Immature natural killer cell (primary cell): ENCODE results near the gene WDR7. TPM values are rescaled to one million over a fixed set of nuclear protein-coding genes. Genes with fewer than 3 reads are reported as not detected.

ENCODE experiments used
- DNase-seq, 3 donors: peaks; one replicate each; pipeline ENCODE4 v3.0.0; 2022; ENCODE audit warnings: mixed read lengths in 1 of 3
- H3K27ac Mint-ChIP-seq, 6 donors: one replicate each; pipeline ENCODE4 v1.8.0; 2020; ENCODE audit warnings: mixed read lengths in 6 of 6, mild to moderate bottlenecking in 5 of 6, inconsistent platforms in 4 of 6, moderate library complexity in 3 of 6
- H3K27me3 Mint-ChIP-seq, 3 donors: one replicate each; pipeline ENCODE4 v1.8.0; 2020 to 2021; ENCODE audit warnings: low read depth in 3 of 3, mild to moderate bottlenecking in 3 of 3, mixed read lengths in 3 of 3, moderate library complexity in 3 of 3, inconsistent platforms in 1 of 3
- H3K36me3 Mint-ChIP-seq, 3 donors: one replicate each; pipeline ENCODE4 v1.8.0; 2020; ENCODE audit warnings: mixed read lengths in 3 of 3, inconsistent platforms in 2 of 3, mild to moderate bottlenecking in 2 of 3
- H3K4me1 Mint-ChIP-seq, 2 donors: one replicate each; pipeline ENCODE4 v1.8.0; 2020; ENCODE audit warnings: inconsistent platforms in 2 of 2, mild to moderate bottlenecking in 2 of 2, mixed read lengths in 2 of 2, moderate library complexity in 1 of 2
- H3K4me3 Mint-ChIP-seq, 5 donors: one replicate each; pipeline ENCODE4 v1.8.0; 2020; ENCODE audit warnings: mild to moderate bottlenecking in 5 of 5, mixed read lengths in 5 of 5, inconsistent platforms in 3 of 5, moderate library complexity in 3 of 5
- H3K9me3 Mint-ChIP-seq, 6 donors: one replicate each; pipeline ENCODE4 v1.8.0; 2020; ENCODE audit warnings: mild to moderate bottlenecking in 6 of 6, mixed read lengths in 6 of 6, inconsistent platforms in 4 of 6, moderate library complexity in 3 of 6
- polyA plus RNA-seq, 3 donors: library from polyadenylated mRNA; unstranded; fragments of 300-500 nt; fragmentation: Illumina TruSeq; gene quantifications; one replicate each; pipeline ENCODE4 v1.2.3, GENCODE V29; 2021

Gene WDR7
- polyA plus RNA-seq, 3 donors from 2014 or later, result 18.3 to 38.2 (median 23.3) TPM

DNA sequence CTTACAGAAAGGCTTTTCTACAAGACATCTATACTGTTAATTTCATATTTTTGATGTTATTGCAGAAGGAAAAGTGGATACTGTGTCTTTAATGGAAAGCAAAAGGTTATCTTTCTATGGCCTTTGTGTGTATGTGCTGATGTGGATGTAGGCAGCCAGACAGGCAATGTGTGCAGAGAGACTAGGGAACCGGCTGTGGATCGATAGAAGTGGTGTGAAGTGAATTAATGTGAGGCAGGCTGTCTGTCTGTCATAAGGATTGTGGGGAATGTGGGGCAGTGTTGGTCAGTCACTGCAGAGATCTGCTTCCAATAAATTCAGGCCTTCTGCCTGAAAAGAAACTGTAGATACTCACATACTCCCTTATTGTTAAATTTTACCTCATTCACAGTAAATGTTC lies 156.7 kb downstream of the WDR7 start:
- Mint-ChIP-seq H3K36me3 (peaks cover 1 to 18% (median 8%) of the 10 kb centered on the region in 3 donors), H3K4me3 (no peak overlapping the region), H3K9me3 (no peaks in the 10 kb centered on the region), H3K27me3 (peaks cover 0 to 2% (median 0%) of the 10 kb centered on the region in 3 donors), H3K4me1 (no peaks in the 10 kb centered on the region), H3K27ac (no peak overlapping the region)
- DNase-seq, result no peak

DNA sequence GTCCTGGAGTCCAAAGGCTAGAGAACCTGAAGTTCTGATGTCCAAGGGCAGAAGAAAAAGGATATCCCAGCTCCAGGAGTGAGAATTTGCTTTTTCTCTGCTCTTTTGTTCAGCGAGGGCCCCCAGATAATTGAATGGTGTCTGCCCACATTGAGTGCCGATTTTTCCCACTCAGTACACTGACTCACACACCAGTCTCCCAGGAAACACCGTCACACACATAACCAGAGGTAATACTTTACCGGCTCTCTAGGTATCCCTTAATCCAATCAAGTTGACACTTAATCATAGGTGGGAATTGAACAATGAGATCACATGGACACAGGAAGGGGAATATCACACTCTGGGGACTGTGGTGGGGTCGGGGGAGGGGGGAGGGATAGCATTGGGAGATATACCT lies 161.5 kb downstream of the WDR7 start:
- H3K27me3 Mint-ChIP-seq, result peaks cover 0 to 2% (median 0%) of the 10 kb centered on the region in 3 donors
- DNase-seq, result no peak
- H3K36me3 Mint-ChIP-seq, result peaks cover 0 to 10% (median 0%) of the 10 kb centered on the region in 3 donors
- H3K9me3 Mint-ChIP-seq, result no peaks in the 10 kb centered on the region
- H3K4me1 Mint-ChIP-seq, result peaks cover 9 to 14% of the 10 kb centered on the region in 2 donors
- H3K4me3 Mint-ChIP-seq, result no peak overlapping the region
- H3K27ac Mint-ChIP-seq, result no peak overlapping the region

DNA sequence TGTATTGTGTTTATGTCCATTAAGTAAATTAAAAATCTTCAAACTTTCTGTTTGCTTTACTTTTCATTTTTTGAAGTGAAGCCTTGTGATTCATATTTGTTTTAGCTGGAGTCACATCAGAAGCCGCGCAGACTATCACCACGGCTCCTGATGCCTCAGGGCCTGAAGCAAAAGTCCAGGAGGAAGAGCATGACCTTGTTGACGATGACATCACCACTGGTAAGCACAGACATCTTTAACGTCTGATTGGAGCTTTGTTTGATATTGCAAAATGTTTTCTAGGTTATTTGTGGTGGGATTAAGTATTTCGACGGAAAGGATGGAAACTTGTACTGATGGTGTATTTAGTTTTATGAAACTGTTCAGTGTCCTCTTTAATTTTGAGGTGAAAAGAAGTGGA lies 164.8 kb downstream of the WDR7 start:
- peaks cover 9 to 14% of the 10 kb centered on the region in 2 donors for H3K4me1 Mint-ChIP-seq
- no peak overlapping the region for H3K4me3 Mint-ChIP-seq
- H3K27me3 Mint-ChIP-seq, result peaks cover 0 to 2% (median 0%) of the 10 kb centered on the region in 3 donors
- no peaks in the 10 kb centered on the region for H3K9me3 Mint-ChIP-seq
- H3K36me3 Mint-ChIP-seq, result peaks cover 0 to 14% (median 2%) of the 10 kb centered on the region in 3 donors
- DNase-seq, result no peak
- no peak overlapping the region for H3K27ac Mint-ChIP-seq

DNA sequence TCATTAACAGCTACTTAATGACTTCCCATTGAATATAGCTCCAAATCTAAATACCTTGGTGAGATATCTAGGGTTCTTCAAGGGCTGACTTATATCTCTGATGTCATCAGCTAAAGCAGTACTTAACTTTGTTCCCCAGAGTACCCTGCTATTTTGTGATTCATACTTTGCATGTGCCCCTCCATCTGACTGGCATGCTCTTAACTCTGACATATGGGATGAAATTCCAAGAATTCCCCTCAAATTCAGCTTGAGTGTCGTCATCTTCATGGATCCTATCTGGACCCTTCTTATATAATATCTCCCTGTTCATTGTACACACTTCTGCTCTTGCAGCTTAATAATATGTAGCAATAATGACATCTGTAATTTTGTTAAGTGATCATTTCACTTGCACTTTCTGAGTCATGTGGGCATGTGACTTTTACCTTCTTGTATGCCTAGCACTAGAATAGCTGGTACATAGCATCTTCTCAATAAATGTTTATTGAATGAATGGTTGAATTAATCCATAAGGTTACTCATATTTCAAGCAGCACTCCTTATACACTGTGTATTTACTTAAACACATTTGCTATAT lies 172.9 kb downstream of the WDR7 start:
- no peak for DNase-seq
- H3K27me3 Mint-ChIP-seq, result peaks cover 0 to 2% (median 0%) of the 10 kb centered on the region in 3 donors
- no peak overlapping the region for H3K4me3 Mint-ChIP-seq
- H3K9me3 Mint-ChIP-seq, result peaks cover 0 to 1% (median 0%) of the 10 kb centered on the region in 6 donors
- peaks cover 9 to 13% (median 12%) of the 10 kb centered on the region in 3 donors for H3K36me3 Mint-ChIP-seq
- H3K4me1 Mint-ChIP-seq, result peaks cover 14 to 27% of the 10 kb centered on the region in 2 donors
- H3K27ac Mint-ChIP-seq, result no peak overlapping the region

DNA sequence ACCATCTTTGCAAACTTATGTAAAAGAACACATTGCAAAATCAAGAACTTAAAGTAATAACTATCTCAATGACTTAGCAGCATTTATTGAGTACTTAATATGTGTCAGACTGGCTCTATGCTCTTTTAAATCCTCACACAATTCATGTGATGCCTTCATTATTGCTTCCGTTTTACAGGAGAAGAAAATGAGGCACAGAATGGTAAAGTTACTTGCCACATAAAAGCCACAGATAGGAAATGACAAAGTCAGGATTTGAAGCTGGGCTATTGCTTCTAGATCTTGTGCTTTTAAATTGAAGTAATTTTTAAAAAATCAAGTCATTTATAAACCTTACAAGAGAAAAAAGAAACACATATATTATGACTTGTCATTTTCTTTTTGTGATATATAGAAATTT lies 174.2 kb downstream of the WDR7 start:
- Mint-ChIP-seq H3K4me3 (no peak overlapping the region), H3K4me1 (peaks cover 21 to 39% of the 10 kb centered on the region in 2 donors), H3K27ac (peak overlapping the region in 2 of 6 donors; percentile 24 to 61), H3K9me3 (peaks cover 0 to 1% (median 0%) of the 10 kb centered on the region in 6 donors), H3K36me3 (peaks cover 12 to 14% (median 13%) of the 10 kb centered on the region in 3 donors), H3K27me3 (peaks cover 0 to 2% (median 0%) of the 10 kb centered on the region in 3 donors)
- DNase-seq, result no peak

DNA sequence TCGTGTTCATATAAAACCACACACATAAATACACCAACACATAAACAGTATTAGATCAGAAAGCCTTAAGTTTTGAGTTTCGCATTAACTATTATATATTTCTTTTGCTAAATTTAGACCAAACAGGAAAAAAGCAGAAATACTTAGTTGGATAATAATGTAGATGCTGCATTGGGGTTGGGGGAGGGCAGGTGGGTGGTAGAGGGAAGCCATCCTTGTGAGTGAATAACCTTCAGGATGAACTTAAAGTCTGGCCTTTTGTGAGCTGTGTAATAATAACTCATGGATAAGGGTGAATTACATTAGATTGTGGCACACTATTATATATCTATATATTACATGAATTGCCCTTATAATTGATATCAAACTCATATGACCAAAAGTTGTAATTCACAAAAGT lies 174.7 kb downstream of the WDR7 start:
- Mint-ChIP-seq H3K36me3 (peaks cover 12 to 15% (median 12%) of the 10 kb centered on the region in 3 donors), H3K27me3 (peaks cover 0 to 2% (median 1%) of the 10 kb centered on the region in 3 donors), H3K4me3 (no peak overlapping the region), H3K9me3 (peaks cover 0 to 1% (median 0%) of the 10 kb centered on the region in 6 donors), H3K27ac (peak overlapping the region in 1 of 6 donors; percentile 59), H3K4me1 (peaks cover 25 to 44% of the 10 kb centered on the region in 2 donors)
- no peak for DNase-seq

DNA sequence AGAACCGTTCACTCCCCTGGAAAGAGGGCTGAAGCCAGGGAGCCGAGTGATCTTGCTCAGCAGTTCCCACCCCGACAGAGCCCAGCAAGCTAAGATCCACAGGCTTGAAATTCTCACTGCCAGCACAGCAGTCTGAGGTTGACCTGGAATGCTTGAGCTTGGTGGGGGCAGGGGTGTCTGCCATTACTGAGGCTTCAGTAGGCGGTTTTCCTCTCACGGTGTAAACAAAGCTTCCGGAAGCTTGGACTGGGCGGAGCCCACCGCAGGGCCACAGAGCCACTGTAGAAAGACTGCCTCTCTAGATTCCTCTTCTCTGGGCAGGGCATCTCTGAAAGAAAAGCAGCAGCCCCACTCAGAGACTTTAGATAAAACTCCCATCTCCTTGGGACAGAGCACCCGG lies 180.8 kb downstream of the WDR7 start:
- Mint-ChIP-seq H3K9me3 (no peaks in the 10 kb centered on the region), H3K36me3 (peaks cover 5 to 17% (median 10%) of the 10 kb centered on the region in 3 donors), H3K27me3 (peaks cover 0 to 2% (median 0%) of the 10 kb centered on the region in 3 donors)

DNA sequence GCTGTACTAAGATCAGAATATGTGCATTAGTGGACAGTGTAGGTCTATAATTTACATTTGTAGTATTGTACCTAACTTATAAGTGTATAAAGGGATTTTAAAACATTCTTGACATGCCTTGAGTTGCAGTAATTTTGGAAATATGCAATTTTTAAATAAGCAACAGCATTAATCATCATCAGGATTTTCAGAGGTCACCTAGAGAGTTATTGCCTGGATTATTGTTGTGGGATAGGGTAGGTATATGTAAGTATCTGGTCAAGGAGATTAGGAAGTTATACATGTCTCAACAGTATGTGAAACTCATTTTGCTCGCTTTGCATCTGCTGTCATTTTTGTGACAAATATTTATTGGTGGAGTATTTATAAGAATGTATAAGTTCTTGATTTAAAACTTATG lies 184.2 kb downstream of the WDR7 start:
- Mint-ChIP-seq H3K27ac (no peak overlapping the region), H3K4me3 (no peak overlapping the region), H3K27me3 (peaks cover 0 to 2% (median 0%) of the 10 kb centered on the region in 3 donors), H3K9me3 (no peaks in the 10 kb centered on the region), H3K36me3 (peaks cover 5 to 11% (median 9%) of the 10 kb centered on the region in 3 donors), H3K4me1 (peaks cover 9 to 14% of the 10 kb centered on the region in 2 donors)
- no peak for DNase-seq

More for the DNA sequence above, 180.8 kb downstream of the WDR7 start:
- no peak for DNase-seq
- Mint-ChIP-seq H3K27ac (no peak overlapping the region), H3K4me3 (no peak overlapping the region), H3K4me1 (peaks cover 15 to 32% of the 10 kb centered on the region in 2 donors)

DNA sequence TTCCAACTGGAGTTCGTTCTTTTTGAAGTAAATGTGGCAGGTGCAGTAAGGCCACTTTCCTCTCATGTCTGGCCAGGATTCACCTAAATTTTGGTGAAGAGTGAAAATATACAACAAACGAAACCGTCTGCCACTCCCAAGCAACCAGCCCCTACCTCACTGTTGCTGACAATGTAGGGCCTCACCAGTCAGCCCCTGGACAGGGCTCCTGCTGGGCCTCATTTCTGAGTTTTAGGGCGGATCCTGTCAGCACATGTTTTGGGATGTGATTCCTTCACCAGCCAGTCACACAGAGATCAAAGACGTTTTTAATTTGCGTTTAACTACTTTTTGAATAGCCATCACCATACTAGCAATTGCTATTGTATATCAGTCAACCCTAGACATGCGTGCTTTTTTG lies 185.0 kb downstream of the WDR7 start:
- no peak overlapping the region for H3K27ac Mint-ChIP-seq
- no peaks in the 10 kb centered on the region for H3K27me3 Mint-ChIP-seq
- H3K4me1 Mint-ChIP-seq, result peaks cover 1 to 7% of the 10 kb centered on the region in 2 donors
- H3K4me3 Mint-ChIP-seq, result no peak overlapping the region
- H3K9me3 Mint-ChIP-seq, result no peaks in the 10 kb centered on the region
- H3K36me3 Mint-ChIP-seq, result peaks cover 2 to 8% (median 7%) of the 10 kb centered on the region in 3 donors
- no peak for DNase-seq

DNA sequence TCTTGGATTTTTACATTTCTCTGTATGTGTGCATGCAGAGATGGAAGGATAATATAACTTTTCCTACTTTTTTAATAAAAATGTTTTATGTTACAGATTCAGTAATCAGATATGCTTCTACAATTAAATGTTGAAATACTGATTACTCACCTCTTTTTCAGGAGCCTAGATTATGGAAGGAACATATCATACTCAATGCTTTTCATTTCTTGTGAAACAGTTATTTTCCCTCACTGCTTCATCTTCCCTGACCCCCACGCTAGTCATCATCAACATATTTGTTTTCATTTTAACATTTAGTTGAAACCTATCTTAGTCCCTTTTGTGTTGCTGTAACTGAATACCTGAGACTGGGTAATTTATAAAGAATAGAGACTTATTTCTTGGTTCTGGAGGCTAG lies 190.7 kb downstream of the WDR7 start:
- peaks cover 3 to 10% (median 4%) of the 10 kb centered on the region in 3 donors for H3K36me3 Mint-ChIP-seq
- H3K27ac Mint-ChIP-seq, result no peak overlapping the region
- H3K9me3 Mint-ChIP-seq, result peaks cover 0 to 3% (median 0%) of the 10 kb centered on the region in 6 donors
- no peak overlapping the region for H3K4me3 Mint-ChIP-seq
- H3K27me3 Mint-ChIP-seq, result no peaks in the 10 kb centered on the region
- H3K4me1 Mint-ChIP-seq, result no peaks in the 10 kb centered on the region
- no peak for DNase-seq

DNA sequence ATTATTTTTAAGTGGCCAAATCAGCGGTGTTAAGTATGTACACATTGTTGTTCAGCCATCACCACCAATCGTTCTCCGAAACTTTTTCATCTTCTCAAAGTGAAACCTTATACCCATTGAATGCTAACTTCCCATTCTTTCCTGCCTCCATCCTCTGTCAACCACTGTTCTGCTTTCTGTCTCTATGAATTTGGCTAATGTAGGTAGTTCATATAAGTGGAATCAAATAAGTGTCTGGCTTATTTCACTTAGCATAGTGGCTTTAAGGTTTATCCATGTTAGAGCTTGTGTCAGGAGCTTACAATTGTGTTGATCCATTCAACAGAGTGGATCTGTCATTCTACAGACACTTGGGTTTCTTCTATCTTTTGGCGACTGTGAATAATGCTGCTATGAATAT lies 192.1 kb downstream of the WDR7 start:
- H3K4me3 Mint-ChIP-seq, result no peak overlapping the region
- H3K27me3 Mint-ChIP-seq, result no peaks in the 10 kb centered on the region
- H3K9me3 Mint-ChIP-seq, result peaks cover 0 to 7% (median 0%) of the 10 kb centered on the region in 6 donors
- no peaks in the 10 kb centered on the region for H3K4me1 Mint-ChIP-seq
- no peak overlapping the region for H3K27ac Mint-ChIP-seq
- DNase-seq, result no peak
- H3K36me3 Mint-ChIP-seq, result peaks cover 7 to 9% (median 8%) of the 10 kb centered on the region in 3 donors

DNA sequence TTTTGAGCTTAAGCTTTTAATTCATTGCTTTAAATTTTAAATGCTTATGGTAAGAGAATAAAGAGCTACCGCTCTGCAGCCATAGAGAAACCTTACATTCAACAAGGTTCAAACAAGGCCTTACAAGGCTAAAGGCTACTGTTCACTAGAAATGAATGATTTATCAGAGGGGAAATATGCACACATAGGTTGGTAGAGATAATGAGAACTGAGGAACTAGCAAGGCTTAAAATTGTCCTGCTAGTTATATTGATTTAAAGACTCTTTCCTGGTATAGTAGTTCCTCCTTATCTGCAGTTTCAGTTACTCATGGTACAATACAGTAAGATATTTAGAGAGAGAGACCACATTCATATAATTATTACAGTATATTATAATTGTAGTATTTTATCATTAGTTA lies 193.4 kb downstream of the WDR7 start:
- no peak for DNase-seq
- Mint-ChIP-seq H3K9me3 (peaks cover 0 to 7% (median 0%) of the 10 kb centered on the region in 6 donors), H3K27me3 (no peaks in the 10 kb centered on the region), H3K4me1 (no peaks in the 10 kb centered on the region), H3K27ac (no peak overlapping the region), H3K4me3 (no peak overlapping the region), H3K36me3 (peaks cover 14 to 18% (median 15%) of the 10 kb centered on the region in 3 donors)

DNA sequence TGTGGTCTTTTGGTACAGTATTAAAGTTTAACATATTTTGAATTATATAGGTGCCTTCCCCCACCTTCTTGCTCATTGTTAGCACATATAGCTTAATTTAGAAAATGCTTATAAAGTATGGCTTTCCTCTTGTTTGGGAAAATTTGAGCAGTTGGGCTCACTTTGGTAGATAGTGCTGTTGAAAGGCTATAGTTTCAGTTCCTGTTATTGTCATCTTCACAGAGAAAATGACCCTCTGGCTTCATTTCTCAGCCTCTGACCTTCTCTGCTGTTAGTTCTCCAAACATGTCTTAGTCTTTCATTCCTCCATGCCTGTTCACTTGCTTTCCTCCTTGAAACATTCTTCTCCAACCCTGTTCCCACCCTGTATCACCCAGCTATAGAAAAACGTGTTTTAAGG lies 200.6 kb downstream of the WDR7 start:
- no peak for DNase-seq
- Mint-ChIP-seq H3K27me3 (no peaks in the 10 kb centered on the region), H3K9me3 (peaks cover 0 to 5% (median 0%) of the 10 kb centered on the region in 6 donors), H3K4me1 (no peaks in the 10 kb centered on the region), H3K4me3 (no peak overlapping the region), H3K36me3 (peaks cover 10 to 15% (median 15%) of the 10 kb centered on the region in 3 donors), H3K27ac (no peak overlapping the region)

DNA sequence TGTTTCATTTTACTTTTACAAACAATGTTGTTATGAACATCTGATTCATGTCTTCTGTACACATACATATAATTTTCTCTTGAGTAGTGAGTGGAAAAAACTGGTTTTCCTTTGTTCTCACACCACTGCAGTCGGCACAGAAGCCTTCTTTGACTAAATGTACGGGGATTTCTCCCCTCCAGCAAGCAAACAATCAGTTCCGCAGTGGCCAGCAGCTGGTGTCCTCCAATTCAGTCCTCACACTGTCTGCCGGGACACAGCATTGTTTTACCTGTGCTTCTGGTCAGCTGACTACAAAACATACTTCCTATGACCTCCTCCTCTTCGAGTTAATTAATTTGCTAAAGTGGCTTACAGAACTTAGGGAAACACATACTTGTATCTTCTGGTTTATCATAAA lies 202.8 kb downstream of the WDR7 start:
- H3K27ac Mint-ChIP-seq, result no peak overlapping the region
- H3K4me3 Mint-ChIP-seq, result no peak overlapping the region
- H3K9me3 Mint-ChIP-seq, result no peaks in the 10 kb centered on the region

DNA sequence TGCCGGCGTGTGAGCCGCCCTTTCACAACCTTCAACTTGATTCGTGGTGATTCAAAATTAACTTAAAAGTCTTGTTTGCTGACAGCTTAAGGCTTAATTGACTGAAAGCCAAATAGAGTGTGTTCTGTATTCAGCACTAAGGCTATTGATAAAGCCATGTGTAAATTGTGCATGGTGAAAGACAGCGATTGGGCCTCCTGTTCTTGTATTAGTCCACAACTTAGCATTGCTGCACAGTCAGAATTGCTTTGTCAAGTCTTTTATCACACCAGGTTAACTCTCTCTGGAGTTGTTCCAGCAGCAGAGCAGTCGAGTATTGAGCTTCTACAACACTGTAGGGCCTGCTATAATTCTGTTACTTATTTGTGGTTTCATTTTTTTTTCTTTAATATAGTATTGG lies 210.1 kb downstream of the WDR7 start:
- H3K4me1 Mint-ChIP-seq, result no peaks in the 10 kb centered on the region
- H3K27ac Mint-ChIP-seq, result no peak overlapping the region
- no peaks in the 10 kb centered on the region for H3K9me3 Mint-ChIP-seq
- H3K27me3 Mint-ChIP-seq, result no peaks in the 10 kb centered on the region
- H3K4me3 Mint-ChIP-seq, result no peak overlapping the region
- peaks cover 0 to 5% (median 0%) of the 10 kb centered on the region in 3 donors for H3K36me3 Mint-ChIP-seq
- no peak for DNase-seq

More for the DNA sequence above, 202.8 kb downstream of the WDR7 start:
- Mint-ChIP-seq H3K4me1 (no peaks in the 10 kb centered on the region), H3K36me3 (peaks cover 6 to 7% (median 6%) of the 10 kb centered on the region in 3 donors), H3K27me3 (no peaks in the 10 kb centered on the region)
- no peak for DNase-seq
